HEK293T (cell line): ENCODE measurements around the gene SLC16A12.

Experiments
- CTCF ChIA-PET: fragments of 350-600 bp; formaldehyde crosslinking; extraction: SDS; loops from one replicate; lab custom pipeline; 2021; ENCODE audit warnings: antibody characterized with exemption, inconsistent platforms; lab: Yijun Ruan, JAX
- POLR2A ChIA-PET: fragments of 350-600 bp; formaldehyde crosslinking; extraction: SDS; loops from one replicate; lab custom pipeline; 2020; ENCODE audit warnings: antibody characterized with exemption, inconsistent platforms; lab: Yijun Ruan, JAX
- DNase-seq: peaks from one replicate; pipeline ENCODE4 v3.0.0; 2012; ENCODE audit warnings: mixed read lengths; ENCODE audit errors: extremely low spot score
- ARNT ChIP-seq: fragments of 450-650 bp; IDR thresholded peaks from 2 replicates; pipeline ENCODE4 v1.6.1; 2017; ENCODE audit warnings: mild to moderate bottlenecking
- BHLHE40 ChIP-seq: fragments of 450-650 bp; IDR thresholded peaks from 2 replicates; pipeline ENCODE4 v1.6.1; 2016; ENCODE audit warnings: mild to moderate bottlenecking, moderate library complexity, borderline replicate concordance
- CTBP1 ChIP-seq: fragments of 450-650 bp; IDR thresholded peaks from 2 replicates; pipeline ENCODE4 v1.6.1; 2016; ENCODE audit warnings: borderline replicate concordance
- ELF4 ChIP-seq: fragments of 450-650 bp; IDR thresholded peaks from 2 replicates; pipeline ENCODE4 v1.6.1; 2017; ENCODE audit warnings: antibody characterized with exemption
- FOXA1 ChIP-seq: fragments of 450-650 bp; IDR thresholded peaks from 2 replicates; pipeline ENCODE4 v1.6.1; 2016; ENCODE audit warnings: mild to moderate bottlenecking
- FOXK2 ChIP-seq: fragments of 450-650 bp; IDR thresholded peaks from 2 replicates; pipeline ENCODE4 v1.6.1; 2016; ENCODE audit warnings: mild to moderate bottlenecking
- FOXM1 ChIP-seq: fragments of 450-650 bp; IDR thresholded peaks from 2 replicates; pipeline ENCODE4 v1.6.1; 2017; ENCODE audit warnings: mild to moderate bottlenecking, borderline replicate concordance
- HDGF ChIP-seq: fragments of 450-650 bp; IDR thresholded peaks from 2 replicates; pipeline ENCODE4 v1.6.1; 2017; ENCODE audit warnings: antibody characterized with exemption, borderline replicate concordance
- L3MBTL2 ChIP-seq: fragments of 450-650 bp; conservative IDR thresholded peaks from 2 replicates; pipeline ENCODE4 v1.6.1; 2016; ENCODE audit warnings: mild to moderate bottlenecking
- LEF1 ChIP-seq: fragments of 450-650 bp; IDR thresholded peaks from 2 replicates; pipeline ENCODE4 v1.6.1; 2017; ENCODE audit warnings: mild to moderate bottlenecking, borderline replicate concordance
- NFRKB ChIP-seq: fragments of 450-650 bp; IDR thresholded peaks from 2 replicates; pipeline ENCODE4 v1.6.1; 2016; ENCODE audit warnings: mild to moderate bottlenecking, moderate library complexity
- SP1 ChIP-seq: fragments of 450-650 bp; IDR thresholded peaks from 2 replicates; pipeline ENCODE4 v1.6.1; 2017
- SUZ12 ChIP-seq: fragments of 450-650 bp; IDR thresholded peaks from 2 replicates; pipeline ENCODE4 v1.6.1; 2016; ENCODE audit warnings: mild to moderate bottlenecking
- TARDBP ChIP-seq: fragments of 450-650 bp; IDR thresholded peaks from 2 replicates; pipeline ENCODE4 v1.6.1; 2016
- ZNF384 ChIP-seq: fragments of 450-650 bp; IDR thresholded peaks from 2 replicates; pipeline ENCODE4 v1.6.1; 2016
- TF ChIP-seq, protein P1 (sequence below): fragments of 450-650 bp; IDR thresholded peaks from 2 replicates; pipeline ENCODE4 v1.6.1; 2016

SLC16A12 gene

GRCh38 chr10:89388806-89389205 is 146.6 kb downstream of the SLC16A12 start:
- no peak for TF ChIP-seq BHLHE40
- no peak for TF ChIP-seq CTBP1
- TF ChIP-seq, protein P1, sequence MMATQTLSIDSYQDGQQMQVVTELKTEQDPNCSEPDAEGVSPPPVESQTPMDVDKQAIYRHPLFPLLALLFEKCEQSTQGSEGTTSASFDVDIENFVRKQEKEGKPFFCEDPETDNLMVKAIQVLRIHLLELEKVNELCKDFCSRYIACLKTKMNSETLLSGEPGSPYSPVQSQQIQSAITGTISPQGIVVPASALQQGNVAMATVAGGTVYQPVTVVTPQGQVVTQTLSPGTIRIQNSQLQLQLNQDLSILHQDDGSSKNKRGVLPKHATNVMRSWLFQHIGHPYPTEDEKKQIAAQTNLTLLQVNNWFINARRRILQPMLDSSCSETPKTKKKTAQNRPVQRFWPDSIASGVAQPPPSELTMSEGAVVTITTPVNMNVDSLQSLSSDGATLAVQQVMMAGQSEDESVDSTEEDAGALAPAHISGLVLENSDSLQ = no peak
- TF ChIP-seq FOXK2 = no peak
- no peak for TF ChIP-seq ELF4
- no peak for TF ChIP-seq FOXM1
- no peak for TF ChIP-seq FOXA1
- TF ChIP-seq SUZ12 = no peak
- no peak for TF ChIP-seq L3MBTL2
- TF ChIP-seq HDGF = no peak
- no peak for TF ChIP-seq LEF1
- TF ChIP-seq SP1 = no peak
- TF ChIP-seq ZNF384 = no peak
- TF ChIP-seq ARNT = no peak
- no peak for TF ChIP-seq TARDBP
- no peak for TF ChIP-seq NFRKB
- POLR2A ChIA-PET = no interaction called here
- CTCF ChIA-PET = interaction anchor here (0.9 kb wide), 1 partner anchor 146 kb away, joined by 8 read pairs; the partner anchor contains the start of gene SLC16A12
- DNase-seq = no peak

DNA sequence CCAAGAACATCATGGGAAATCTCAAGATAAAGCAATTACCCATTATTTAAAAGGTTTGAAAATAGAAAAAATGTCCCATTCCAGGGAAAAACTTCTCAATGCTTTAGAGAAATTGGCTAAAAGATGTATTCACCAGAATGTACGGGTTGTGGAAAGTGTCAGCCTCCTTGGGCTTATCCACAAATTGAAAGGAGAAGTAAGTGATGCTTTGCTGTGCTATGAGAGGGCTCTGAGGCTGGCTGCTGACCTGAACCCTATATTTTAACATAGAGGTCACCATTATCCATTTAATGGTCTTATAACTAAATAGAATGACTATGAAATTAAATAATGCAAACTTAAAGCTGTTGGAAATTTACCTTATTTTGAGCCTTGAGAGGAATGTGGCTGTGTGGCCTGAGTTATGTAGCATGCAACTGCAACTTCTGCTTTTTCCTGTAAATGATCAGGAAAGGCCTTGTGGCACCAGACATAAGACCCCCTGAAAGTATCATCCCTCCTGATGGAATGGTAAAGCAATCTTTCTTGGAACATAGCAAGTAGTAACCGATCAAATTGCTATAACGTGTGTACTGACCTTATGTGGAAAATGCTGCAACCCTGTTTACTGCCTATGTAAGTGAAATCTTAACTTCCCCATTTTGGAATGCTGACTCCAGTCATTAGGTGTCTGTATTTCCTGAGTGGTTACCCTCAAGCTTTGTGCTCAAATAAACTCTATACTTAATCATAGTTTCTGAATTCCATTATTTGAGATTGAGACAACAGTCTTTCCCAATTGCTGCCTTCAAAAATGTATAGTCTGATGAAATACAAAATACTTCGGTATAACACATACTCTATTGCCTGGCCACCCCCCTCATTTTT is 150.7 kb downstream of the SLC16A12 start:
- ChIA-PET CTCF (no interaction called here), POLR2A (no interaction called here)
- DNase-seq = no peak
- TF ChIP-seq FOXM1 = no peak
- TF ChIP-seq, protein P1 = no peak
- no peak for TF ChIP-seq FOXA1
- TF ChIP-seq SP1 = no peak
- TF ChIP-seq L3MBTL2 = no peak
- TF ChIP-seq SUZ12 = no peak
- TF ChIP-seq HDGF = no peak
- TF ChIP-seq BHLHE40 = no peak
- no peak for TF ChIP-seq TARDBP
- TF ChIP-seq FOXK2 = no peak
- no peak for TF ChIP-seq CTBP1
- no peak for TF ChIP-seq ELF4
- TF ChIP-seq ZNF384 = no peak
- TF ChIP-seq ARNT = no peak
- TF ChIP-seq LEF1 = no peak
- no peak for TF ChIP-seq NFRKB

GRCh38 chr10:89382757-89383156 is 152.6 kb downstream of the SLC16A12 start:
- TF ChIP-seq L3MBTL2 = no peak
- TF ChIP-seq TARDBP = no peak
- no peak for TF ChIP-seq FOXK2
- no peak for TF ChIP-seq HDGF
- no peak for TF ChIP-seq NFRKB
- TF ChIP-seq, protein P1 = no peak
- TF ChIP-seq ELF4 = no peak
- TF ChIP-seq LEF1 = no peak
- TF ChIP-seq BHLHE40 = no peak
- no peak for TF ChIP-seq SUZ12
- TF ChIP-seq FOXM1 = no peak
- POLR2A ChIA-PET = no interaction called here
- CTCF ChIA-PET = no interaction called here
- no peak for DNase-seq
